GM12801 (cell line): ENCODE measurements around the gene GPC5.

Source experiments
- TF ChIP-seq, protein P1 (sequence below): IDR thresholded peaks from one replicate; pipeline ENCODE4 v1.5.1; 2011; ENCODE audit warnings: control low read depth; ENCODE audit not compliant: insufficient read length; ENCODE audit errors: extremely low read depth

GPC5 gene

GRCh38 chr13:92640936-92641335 is 1242.5 kb downstream of the GPC5 start:
- TF ChIP-seq, protein P1, sequence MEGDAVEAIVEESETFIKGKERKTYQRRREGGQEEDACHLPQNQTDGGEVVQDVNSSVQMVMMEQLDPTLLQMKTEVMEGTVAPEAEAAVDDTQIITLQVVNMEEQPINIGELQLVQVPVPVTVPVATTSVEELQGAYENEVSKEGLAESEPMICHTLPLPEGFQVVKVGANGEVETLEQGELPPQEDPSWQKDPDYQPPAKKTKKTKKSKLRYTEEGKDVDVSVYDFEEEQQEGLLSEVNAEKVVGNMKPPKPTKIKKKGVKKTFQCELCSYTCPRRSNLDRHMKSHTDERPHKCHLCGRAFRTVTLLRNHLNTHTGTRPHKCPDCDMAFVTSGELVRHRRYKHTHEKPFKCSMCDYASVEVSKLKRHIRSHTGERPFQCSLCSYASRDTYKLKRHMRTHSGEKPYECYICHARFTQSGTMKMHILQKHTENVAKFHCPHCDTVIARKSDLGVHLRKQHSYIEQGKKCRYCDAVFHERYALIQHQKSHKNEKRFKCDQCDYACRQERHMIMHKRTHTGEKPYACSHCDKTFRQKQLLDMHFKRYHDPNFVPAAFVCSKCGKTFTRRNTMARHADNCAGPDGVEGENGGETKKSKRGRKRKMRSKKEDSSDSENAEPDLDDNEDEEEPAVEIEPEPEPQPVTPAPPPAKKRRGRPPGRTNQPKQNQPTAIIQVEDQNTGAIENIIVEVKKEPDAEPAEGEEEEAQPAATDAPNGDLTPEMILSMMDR, result no peak

DNA sequence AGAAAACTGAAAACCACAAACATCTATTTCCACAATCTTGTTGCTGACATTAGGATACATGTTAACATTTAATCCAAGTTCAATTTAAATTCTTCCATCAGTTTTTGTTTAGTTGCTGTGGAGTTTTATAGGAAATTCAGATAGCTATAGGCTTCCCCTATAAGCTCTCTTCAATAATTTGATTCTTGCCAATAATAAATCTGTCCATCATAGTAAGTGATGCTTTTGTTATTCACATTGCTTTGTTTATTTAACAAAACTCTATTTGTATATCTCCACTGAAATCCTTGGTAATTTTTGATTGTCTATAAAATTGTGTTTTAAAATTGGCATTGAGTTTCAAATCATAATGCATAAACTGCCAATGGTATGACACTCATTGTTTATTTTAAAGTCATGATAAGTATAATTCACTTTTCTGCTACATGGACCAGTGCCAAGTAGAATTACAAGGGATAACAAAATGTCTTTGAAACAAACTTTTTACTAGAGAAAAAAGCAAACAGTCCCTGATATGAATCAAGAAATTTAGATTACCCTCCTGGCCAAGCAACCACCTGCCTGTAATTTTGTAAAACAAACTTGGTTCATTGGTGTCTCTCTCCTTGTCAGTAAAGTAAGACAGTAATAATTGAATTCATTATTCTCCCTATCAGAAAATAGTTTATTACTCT is 1250.9 kb downstream of the GPC5 start:
- TF ChIP-seq, protein P1, result no peak

GRCh38 chr13:92656103-92656502 is 1257.7 kb downstream of the GPC5 start:
- TF ChIP-seq, protein P1, result no peak

GRCh38 chr13:92656648-92657047 is 1258.2 kb downstream of the GPC5 start:
- TF ChIP-seq, protein P1, result no peak

DNA sequence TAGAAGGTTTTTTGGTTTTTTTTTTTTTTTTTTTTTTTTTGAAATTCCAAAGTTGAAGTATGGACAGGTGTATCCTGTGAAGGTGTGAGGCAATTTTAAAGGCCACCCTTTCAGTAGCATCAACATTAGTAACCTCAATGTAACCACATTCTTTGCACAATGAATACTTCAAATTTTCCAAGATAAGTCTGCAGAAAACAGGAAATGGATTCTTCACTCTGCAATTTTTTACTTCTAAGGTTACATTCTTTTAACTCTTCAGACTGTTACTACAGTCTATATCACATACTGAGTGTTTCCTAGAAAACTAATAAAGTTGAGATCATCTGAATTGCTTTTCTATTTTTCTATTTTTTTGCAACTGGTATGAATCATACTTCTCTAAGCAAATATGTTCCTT is 1259.1 kb downstream of the GPC5 start:
- TF ChIP-seq, protein P1, result no peak

GRCh38 chr13:92658293-92658692 is 1259.9 kb downstream of the GPC5 start:
- TF ChIP-seq, protein P1, result no peak

DNA sequence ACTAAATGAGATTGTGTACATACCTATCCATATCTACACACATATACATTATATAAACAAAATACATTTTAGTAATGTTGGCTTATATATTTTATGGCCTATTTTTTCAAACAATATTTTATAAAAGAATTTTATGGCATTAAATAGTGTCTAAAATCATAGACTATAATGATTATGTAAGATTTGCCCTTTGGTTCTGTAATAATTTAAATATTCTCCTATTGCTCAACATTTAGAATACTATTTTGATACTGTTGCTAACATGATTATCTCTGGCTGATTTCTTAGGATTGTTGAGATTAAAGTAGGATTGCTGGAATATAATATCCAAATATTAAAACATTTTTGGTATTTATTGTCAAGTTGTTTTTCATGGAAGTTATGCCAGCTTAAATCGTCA is 1263.0 kb downstream of the GPC5 start:
- TF ChIP-seq, protein P1, result no peak

GRCh38 chr13:92668157-92668556 is 1269.7 kb downstream of the GPC5 start:
- TF ChIP-seq, protein P1, result no peak
